Keratinocyte (primary cell): ENCODE data around the gene PHLPP1. TPM values are rescaled to one million over a fixed set of nuclear protein-coding genes. Genes with fewer than 3 reads are reported as not detected.

Experiments used
- DNase-seq: peaks from one replicate; pipeline ENCODE4 v3.0.0-alpha.2; 2011; ENCODE audit warnings: low read depth, missing footprints, low spot score
- FAIRE-seq: peaks from 2 replicates; lab custom pipeline; 2011; peaks lifted over from hg19 to GRCh38; lab: Jason Lieb, UNC
- H2AFZ ChIP-seq: 2 replicates; pipeline ENCODE4 v1.6.0; 2012; ENCODE audit warnings: low read length, control low read depth, inconsistent platforms; ENCODE audit not compliant: control insufficient read depth
- H3K27ac ChIP-seq: 2 replicates; pipeline ENCODE4 v1.5.1; 2011; ENCODE audit warnings: low read length; ENCODE audit not compliant: control insufficient read depth, insufficient read depth
- H3K27me3 ChIP-seq: 3 replicates; pipeline ENCODE4 v1.6.0; 2011; ENCODE audit warnings: low read length; ENCODE audit not compliant: control insufficient read depth, insufficient read depth; ENCODE audit errors: extremely low read depth
- H3K36me3 ChIP-seq, 2 experiments: 2 replicates in 1 of 2; 3 replicates in 1 of 2; pipeline ENCODE4 v1.5.1; 2011; ENCODE audit warnings: low read length in 2 of 2, mild to moderate bottlenecking in 1 of 2; ENCODE audit not compliant: control insufficient read depth in 2 of 2, insufficient read depth in 2 of 2; ENCODE audit errors: extremely low read depth in 1 of 2
- H3K4me1 ChIP-seq: 3 replicates; pipeline ENCODE4 v1.5.1; 2011; ENCODE audit warnings: low read length; ENCODE audit not compliant: control insufficient read depth, insufficient read depth; ENCODE audit errors: extremely low read depth
- H3K4me2 ChIP-seq: 3 replicates; pipeline ENCODE4 v1.6.0; 2011; ENCODE audit warnings: low read depth, low read length; ENCODE audit not compliant: control insufficient read depth, insufficient read depth; ENCODE audit errors: extremely low read depth
- H3K4me3 ChIP-seq, 3 experiments: fragments of 200-600 bp in 1 of 3; sonication (generic) in 1 of 3; 2 replicates in 2 of 3; 3 replicates in 1 of 3; pipeline ENCODE4 v1.5.1; 2011 to 2016; ENCODE audit warnings: low read length in 3 of 3, mild to moderate bottlenecking in 3 of 3, control low read depth in 2 of 3, inconsistent platforms in 1 of 3, low read depth in 1 of 3, mixed read lengths in 1 of 3, mixed run types in 1 of 3, moderate library complexity in 1 of 3; ENCODE audit not compliant: control insufficient read depth in 2 of 3, insufficient read depth in 2 of 3; ENCODE audit errors: extremely low read depth in 1 of 3
- H3K79me2 ChIP-seq: 2 replicates; pipeline ENCODE4 v1.6.0; 2012; ENCODE audit warnings: low read length; ENCODE audit not compliant: control insufficient read depth, insufficient read depth
- H3K9ac ChIP-seq: 3 replicates; pipeline ENCODE4 v1.6.0; 2011; ENCODE audit warnings: low read length; ENCODE audit not compliant: control insufficient read depth, insufficient read depth; ENCODE audit errors: extremely low read depth
- H3K9me1 ChIP-seq: 3 replicates; pipeline ENCODE4 v1.6.0; 2011; ENCODE audit warnings: low read length; ENCODE audit not compliant: control insufficient read depth, insufficient read depth; ENCODE audit errors: extremely low read depth
- H3K9me3 ChIP-seq: 2 replicates; pipeline ENCODE4 v1.5.1; 2012; ENCODE audit warnings: low read depth, low read length; ENCODE audit not compliant: control insufficient read depth
- H4K20me1 ChIP-seq: 3 replicates; pipeline ENCODE4 v1.6.0; 2011; ENCODE audit warnings: low read length; ENCODE audit not compliant: control insufficient read depth, insufficient read depth; ENCODE audit errors: extremely low read depth
- CTCF ChIP-seq, 3 experiments: IDR thresholded peaks in 1 of 3; conservative IDR thresholded peaks in 1 of 3; optimal IDR thresholded peaks in 1 of 3; 2 replicates in 2 of 3; 3 replicates in 1 of 3; pipeline versions ENCODE3 to v1.5.1; 2011; ENCODE audit warnings: low read length in 3 of 3, mild to moderate bottlenecking in 3 of 3, moderate library complexity in 2 of 3, control low read depth in 1 of 3, inconsistent platforms in 1 of 3; ENCODE audit not compliant: insufficient read depth in 2 of 3; ENCODE audit errors: extremely low read depth in 1 of 3
- EZH2 ChIP-seq: IDR thresholded peaks from one replicate; pipeline ENCODE4 v1.6.1; 2012; ENCODE audit warnings: inconsistent platforms, mild to moderate bottlenecking, low read length, moderate library complexity
- dilution Hi-C: fragments of 300-500 bp; cut with MboI; formaldehyde crosslinking; loops from one replicate; pipeline ENCODE4 v1.7.0; 2020; ENCODE audit warnings: low sequenced_read_pairs; ENCODE audit not compliant: extremely low pct_ligation_motif_present
- polyA plus RNA-seq, 5 experiments: library from polyadenylated mRNA; depleted of rRNA in 3 of 5; stranded (reverse) in 3 of 5; stranded (forward) in 1 of 5; unstranded in 1 of 5; fragments of >200 nt; gene quantifications; 1 replicate in 1 of 5; 2 replicates in 3 of 5; 3 replicates in 1 of 5; pipeline versions ENCODE4 v1.2.1 to v1.2.3, GENCODE V29; 2011 to 2012; ENCODE audit warnings: missing spikeins in 2 of 5, low read depth in 1 of 5, low replicate concordance in 1 of 5

Gene PHLPP1
- polyA plus RNA-seq, 1 donor (not counting 4 experiments of a cell fraction or from before 2014, with no cell fraction given), result 8.4 TPM

GRCh38 chr18:62751341-62751821 is 36.0 kb downstream of the PHLPP1 start:
- Histone ChIP-seq H3K9me1 (no peaks in the 10 kb centered on the region), H3K9me3 (no peaks in the 10 kb centered on the region), H3K36me3 (no peaks in the 10 kb centered on the region), H3K27ac (no peak overlapping the region), H3K79me2 (peaks cover 14% of the 10 kb centered on the region), H3K27me3 (no peaks in the 10 kb centered on the region), H3K4me3 (no peak overlapping the region), H3K4me1 (peaks cover 16% of the 10 kb centered on the region), H3K4me2 (peak overlapping the region; percentile 11), H3K9ac (no peak overlapping the region), H2AFZ (no peak overlapping the region), H4K20me1 (no peaks in the 10 kb centered on the region)
- dilution Hi-C loops, result no loop called here
- FAIRE-seq (peak; percentile 43), DNase-seq (no peak)
- TF ChIP-seq EZH2, result no peak

GRCh38 chr18:62751977-62752376 is 36.6 kb downstream of the PHLPP1 start:
- Histone ChIP-seq H3K9me3 (no peaks in the 10 kb centered on the region), H3K9me1 (no peaks in the 10 kb centered on the region), H3K4me1 (peaks cover 22% of the 10 kb centered on the region), H4K20me1 (no peaks in the 10 kb centered on the region), H3K9ac (no peak overlapping the region), H3K27ac (no peak overlapping the region), H3K4me3 (no peak overlapping the region), H3K36me3 (no peaks in the 10 kb centered on the region), H3K4me2 (no peak overlapping the region), H2AFZ (no peak overlapping the region), H3K27me3 (no peaks in the 10 kb centered on the region), H3K79me2 (peaks cover 18% of the 10 kb centered on the region)
- no peak for DNase-seq
- dilution Hi-C loops, result no loop called here
- no peak for TF ChIP-seq EZH2
- TF ChIP-seq CTCF (optimal IDR thresholded peaks at IDR 0.05 in 1 of 3, IDR thresholded peaks at IDR 0.05 in 1 of 3, conservative IDR thresholded peaks at IDR 0.05 in 1 of 3; ENCODE audit: extremely low read depth in 1 of 3, insufficient read depth in 2 of 3, low read length in 3 of 3), result no peak
- no peak for FAIRE-seq

- H4K20me1 ChIP-seq, result no peaks in the 10 kb centered on the region
- no peaks in the 10 kb centered on the region for H3K36me3 ChIP-seq
- no peak overlapping the region for H3K4me3 ChIP-seq
- no peak overlapping the region for H3K4me2 ChIP-seq
- H3K27ac ChIP-seq, result no peak overlapping the region
- no peaks in the 10 kb centered on the region for H3K9me3 ChIP-seq
- H3K9me1 ChIP-seq, result no peaks in the 10 kb centered on the region
- DNase-seq (no peak), FAIRE-seq (peak; percentile 74)
- no peaks in the 10 kb centered on the region for H3K27me3 ChIP-seq
- dilution Hi-C loops, result no loop called here
- H2AFZ ChIP-seq, result no peak overlapping the region
- H3K79me2 ChIP-seq, result peaks cover 26% of the 10 kb centered on the region
- no peak overlapping the region for H3K9ac ChIP-seq
- H3K4me1 ChIP-seq, result peaks cover 43% of the 10 kb centered on the region
- no peak for TF ChIP-seq CTCF (optimal IDR thresholded peaks at IDR 0.05 in 1 of 3, IDR thresholded peaks at IDR 0.05 in 1 of 3, conservative IDR thresholded peaks at IDR 0.05 in 1 of 3; ENCODE audit: extremely low read depth in 1 of 3, insufficient read depth in 2 of 3, low read length in 3 of 3)
- TF ChIP-seq EZH2, result no peak
Measured at GRCh38 chr18:62754026-62754425, 38.7 kb downstream of the PHLPP1 start.
